Inflammatory macrophage treated with lipopolysaccharide for 1 hour (primary cell): ENCODE results near the gene FILIP1.
"Not testable (repeated sequence)": the region's sequence is repeated elsewhere in the genome, so short reads cannot be mapped to it uniquely, and the experiment has no call there.

Experiments
- DNase-seq, 2 donors: peaks; one replicate each; pipeline ENCODE4 v3.0.0-alpha.2; 2020 to 2022

FILIP1 gene

DNA sequence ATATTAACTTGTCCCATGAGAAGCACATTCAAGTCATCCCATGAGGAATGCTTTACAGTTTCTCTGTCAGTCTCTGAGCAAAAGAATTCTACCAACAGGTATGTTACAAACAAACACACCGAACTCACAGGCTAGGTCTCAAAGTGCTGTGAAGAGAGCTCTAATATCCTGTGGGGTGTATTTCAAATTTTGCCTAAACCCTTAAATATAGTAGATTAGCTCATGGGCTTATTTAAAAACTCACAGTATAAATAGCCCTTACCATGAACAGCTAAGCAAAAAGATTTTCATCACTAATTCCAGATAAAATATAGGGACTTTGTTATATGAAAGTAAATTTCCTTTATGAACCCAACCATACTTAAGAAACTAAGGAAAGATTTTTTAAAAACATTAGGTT, 77.8 kb downstream of the FILIP1 start:
- no peak for DNase-seq

DNA sequence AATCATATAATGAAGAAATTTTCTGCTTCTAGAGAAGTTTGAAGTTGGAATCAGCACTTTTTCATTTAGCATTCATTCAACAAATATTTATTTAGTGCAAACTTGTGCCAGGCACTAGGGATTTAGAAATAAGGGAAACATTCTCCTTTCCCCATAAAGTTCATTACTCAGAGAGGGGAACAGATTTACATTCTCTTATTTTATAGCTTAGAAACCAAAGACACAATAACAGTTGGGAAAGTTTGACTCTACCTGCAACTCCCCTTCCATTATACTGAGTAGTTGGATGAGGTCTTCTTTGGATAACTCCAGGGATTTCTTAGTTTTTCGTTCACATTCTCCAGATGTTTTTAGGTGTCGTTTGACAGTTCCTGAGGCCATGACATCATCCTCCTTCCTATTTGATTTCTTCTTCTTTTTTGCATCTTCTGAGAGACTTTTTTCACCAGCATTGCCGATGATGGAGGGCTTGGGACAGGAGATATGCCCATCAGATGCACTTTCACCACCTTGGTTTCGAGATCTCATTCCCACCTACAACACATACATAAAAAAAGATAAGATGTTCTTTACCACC, 79.1 kb downstream of the FILIP1 start:
- no peak for DNase-seq

- no peak for DNase-seq
Observed at GRCh38 chr6:75412969-75413662, 80.5 kb downstream of the FILIP1 start.

DNA sequence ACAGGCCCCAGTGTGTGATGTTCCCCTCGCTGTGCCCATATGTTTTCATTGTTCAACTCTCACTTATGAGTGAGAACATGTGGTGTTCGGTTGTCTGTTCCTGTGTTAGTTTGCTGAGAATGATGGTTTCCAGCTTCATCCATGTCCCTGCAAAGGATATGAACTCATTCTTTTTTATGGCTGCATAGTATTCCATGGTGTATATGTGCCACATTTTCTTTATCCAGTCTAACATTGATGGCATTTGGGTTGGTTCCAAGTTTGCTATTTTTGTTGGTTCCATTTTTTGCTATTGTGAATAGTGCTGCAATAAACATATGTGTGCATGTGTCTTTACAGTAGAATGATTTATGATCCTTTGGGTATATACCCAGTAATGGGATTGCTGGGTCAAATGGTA, 83.0 kb downstream of the FILIP1 start:
- not testable (repeated sequence) for DNase-seq

- no peak for DNase-seq
Observed at GRCh38 chr6:75409928-75410327, 83.7 kb downstream of the FILIP1 start.

- no peak for DNase-seq
Observed at GRCh38 chr6:75409286-75409685, 84.3 kb downstream of the FILIP1 start.

DNA sequence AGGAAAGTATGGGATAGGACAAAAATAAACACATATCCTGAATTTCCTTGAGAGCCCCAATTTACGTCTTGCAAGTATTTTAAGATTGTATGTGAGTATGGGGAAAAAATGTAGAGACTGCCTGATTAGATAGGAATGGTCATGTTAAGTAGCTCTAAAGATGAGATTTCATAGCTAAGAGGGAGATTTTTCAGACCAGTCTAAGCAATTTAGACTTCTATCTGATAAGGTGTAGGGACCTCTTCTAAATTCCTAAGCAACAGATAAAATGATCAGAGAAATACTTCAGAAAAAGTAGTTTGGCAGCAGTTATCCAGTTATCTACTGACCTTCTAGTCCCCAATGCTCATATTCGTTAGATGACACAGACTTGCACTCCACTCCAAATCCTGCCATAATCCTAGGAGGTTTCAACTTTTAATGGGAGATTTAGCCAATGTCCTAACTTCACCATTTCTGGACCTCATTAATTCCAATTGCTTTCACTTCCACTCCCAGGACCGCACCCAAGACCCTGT, 90.0 kb downstream of the FILIP1 start:
- no peak for DNase-seq

GRCh38 chr6:75402296-75402695, 91.3 kb downstream of the FILIP1 start:
- DNase-seq, result no peak

DNA sequence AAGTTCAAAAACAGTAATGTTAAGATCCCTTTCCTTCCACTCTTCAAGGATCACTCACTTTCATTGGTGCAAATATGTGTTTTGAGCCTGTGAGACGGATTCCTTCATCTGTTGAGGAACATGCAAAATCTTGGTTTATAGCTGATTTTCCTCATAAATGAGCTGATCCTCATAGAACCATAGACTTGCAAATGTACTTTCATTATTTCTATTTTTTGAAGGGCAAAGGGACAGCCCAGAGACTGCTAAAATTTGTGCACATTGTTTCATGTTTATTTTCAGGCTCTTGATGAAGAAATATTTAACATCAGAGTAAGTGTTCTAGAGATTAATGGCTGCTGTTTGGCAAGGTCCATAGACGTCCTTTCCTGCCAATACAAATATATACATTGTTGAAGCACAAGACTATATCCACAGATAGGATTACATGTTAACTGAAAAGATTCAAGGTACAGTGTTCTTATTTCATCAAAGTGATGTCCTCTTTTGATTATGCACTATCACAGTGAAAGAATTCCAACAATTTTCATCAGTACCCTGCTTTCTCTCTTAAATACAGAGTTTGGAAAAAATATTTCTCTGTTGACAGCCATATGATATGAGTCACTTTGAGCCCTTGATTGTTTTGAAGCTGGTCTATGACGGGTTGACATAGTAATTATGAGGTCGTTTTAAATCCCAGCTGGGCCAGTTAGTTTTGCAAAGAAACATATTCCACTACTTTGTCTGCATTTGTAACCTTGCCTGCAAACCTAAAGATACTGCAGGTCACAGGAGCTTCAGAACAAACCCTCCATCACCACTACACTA, 95.7 kb downstream of the FILIP1 start:
- no peak for DNase-seq

GRCh38 chr6:75397171-75397570, 96.4 kb downstream of the FILIP1 start:
- DNase-seq, result no peak

DNA sequence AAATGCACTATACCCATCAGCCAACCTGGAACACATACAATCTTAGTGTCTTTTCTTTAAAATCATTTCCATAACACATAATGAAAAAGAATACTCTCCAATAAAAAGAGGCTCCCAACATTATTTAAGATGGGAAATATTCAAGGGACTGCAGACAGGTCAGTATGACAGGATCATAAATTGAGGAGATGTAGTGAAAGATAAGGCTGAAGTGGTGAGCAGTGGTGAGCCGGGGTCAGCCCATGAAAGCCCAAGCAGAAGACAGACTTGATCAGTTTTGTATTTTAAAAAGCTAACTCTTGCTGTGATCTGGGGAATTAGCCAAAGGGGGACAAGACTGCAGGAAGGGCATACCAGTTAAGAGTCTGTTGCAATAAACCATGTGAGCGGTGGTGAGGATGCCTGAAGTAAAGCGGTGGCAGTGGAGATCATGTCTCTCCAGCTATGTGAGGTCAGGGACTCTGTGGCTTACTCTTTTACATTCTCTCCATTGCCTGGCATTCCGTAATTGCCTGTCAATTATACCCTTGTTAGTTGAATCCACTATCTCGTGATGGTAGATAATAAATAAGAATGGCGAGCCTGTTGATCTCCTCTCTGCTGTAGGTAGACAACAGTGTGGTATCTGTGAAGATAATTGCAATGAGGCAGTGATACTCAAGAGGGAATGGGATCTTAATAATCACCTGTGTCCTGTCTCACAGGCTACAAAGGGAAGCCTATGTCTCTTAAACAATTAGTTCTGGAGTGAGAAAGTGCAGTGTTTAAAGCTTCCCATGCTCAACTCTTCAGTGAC, 97.4 kb downstream of the FILIP1 start:
- no peak for DNase-seq

- DNase-seq, result no peak
Observed at GRCh38 chr6:75393806-75394205, 99.8 kb downstream of the FILIP1 start.

GRCh38 chr6:75391276-75391675, 102.3 kb downstream of the FILIP1 start:
- no peak for DNase-seq

DNA sequence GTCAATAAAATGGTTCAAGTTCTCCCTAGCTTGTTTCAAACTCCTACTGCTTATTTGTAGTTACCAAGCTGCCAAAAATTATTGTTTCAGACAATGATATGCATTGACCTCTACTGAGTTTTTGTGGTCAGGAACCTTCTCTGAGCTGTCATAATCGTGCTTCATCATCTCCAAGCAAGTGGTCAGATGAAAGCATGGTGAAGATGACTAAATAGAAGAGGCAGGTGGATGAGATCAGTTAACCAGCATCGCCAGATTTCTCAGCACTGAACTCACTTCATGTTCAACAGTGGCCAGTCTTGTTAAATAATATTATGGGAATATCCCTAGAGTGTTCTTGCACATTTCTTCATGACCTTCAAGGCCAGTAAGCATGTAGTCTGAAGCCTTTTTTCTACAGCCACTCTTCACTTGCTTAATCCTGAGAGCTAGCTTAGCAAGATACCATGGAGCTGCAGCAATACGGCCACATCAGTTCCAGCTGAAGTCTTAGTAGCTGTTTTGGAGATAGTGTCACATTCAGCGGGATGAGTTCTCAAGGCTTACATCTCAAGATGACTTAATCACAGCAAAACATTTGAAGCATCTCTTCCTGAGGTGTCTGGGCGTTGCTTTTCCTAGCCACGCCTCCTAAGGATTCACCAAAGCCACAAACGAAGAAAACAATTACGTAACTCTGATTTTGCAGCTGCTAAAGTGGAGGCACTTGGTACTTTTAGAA, 107.4 kb downstream of the FILIP1 start:
- no peak for DNase-seq

- DNase-seq, result no peak
Observed at GRCh38 chr6:75384116-75384515, 109.5 kb downstream of the FILIP1 start.

DNA sequence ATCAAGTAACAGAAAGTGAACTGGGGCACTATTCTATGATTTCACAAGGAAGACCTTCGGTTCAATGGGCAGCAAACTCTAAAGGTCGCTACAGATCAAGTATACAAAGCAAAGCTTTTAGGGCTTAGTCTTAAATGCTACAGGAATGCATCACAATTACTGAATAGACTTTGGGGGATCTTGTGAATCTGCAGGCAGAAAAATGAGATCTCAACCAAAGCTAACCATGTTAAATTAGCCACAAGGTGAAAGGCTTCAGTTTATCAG, 111.0 kb downstream of the FILIP1 start:
- no peak for DNase-seq

GRCh38 chr6:75381877-75382633, 111.5 kb downstream of the FILIP1 start:
- no peak for DNase-seq

GRCh38 chr6:75379536-75379935, 114.1 kb downstream of the FILIP1 start:
- DNase-seq, result no peak

DNA sequence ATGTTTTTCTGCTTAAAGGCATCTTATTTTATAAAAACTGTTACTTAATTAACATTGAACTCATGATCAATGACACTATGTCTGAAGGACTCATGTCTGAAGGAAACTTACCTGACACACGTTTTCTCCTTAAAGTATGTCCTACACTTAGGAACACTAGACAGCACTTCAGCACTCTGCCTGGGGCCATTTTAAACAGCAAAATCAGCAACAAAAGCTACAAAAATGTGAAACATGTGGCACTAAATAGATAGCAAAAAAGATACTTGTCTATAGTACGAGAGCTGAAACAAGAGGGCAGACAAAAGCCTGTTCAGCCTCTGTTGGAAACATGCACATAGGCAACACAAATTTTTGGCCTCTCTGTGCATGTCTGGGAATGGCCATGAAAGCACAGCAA, 115.5 kb downstream of the FILIP1 start:
- no peak for DNase-seq

DNA sequence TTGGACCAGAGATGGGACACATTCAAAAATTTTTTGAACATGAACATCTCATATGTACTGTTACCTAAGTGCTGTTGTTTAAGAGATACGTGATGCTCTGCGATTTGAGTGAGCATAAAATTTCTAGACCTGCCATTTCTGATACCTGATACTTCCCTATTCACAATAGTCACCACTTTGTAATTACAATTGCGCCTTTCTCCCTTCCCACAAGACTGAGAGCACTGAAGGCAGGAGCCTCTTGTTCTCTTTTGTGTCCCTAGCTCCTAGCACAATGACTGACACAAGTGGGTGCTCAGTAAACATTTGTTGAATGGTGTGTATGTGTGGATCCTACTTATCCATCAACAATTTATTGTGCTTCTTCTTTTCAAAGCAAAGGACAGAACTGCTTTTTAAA, 116.2 kb downstream of the FILIP1 start:
- no peak for DNase-seq

DNA sequence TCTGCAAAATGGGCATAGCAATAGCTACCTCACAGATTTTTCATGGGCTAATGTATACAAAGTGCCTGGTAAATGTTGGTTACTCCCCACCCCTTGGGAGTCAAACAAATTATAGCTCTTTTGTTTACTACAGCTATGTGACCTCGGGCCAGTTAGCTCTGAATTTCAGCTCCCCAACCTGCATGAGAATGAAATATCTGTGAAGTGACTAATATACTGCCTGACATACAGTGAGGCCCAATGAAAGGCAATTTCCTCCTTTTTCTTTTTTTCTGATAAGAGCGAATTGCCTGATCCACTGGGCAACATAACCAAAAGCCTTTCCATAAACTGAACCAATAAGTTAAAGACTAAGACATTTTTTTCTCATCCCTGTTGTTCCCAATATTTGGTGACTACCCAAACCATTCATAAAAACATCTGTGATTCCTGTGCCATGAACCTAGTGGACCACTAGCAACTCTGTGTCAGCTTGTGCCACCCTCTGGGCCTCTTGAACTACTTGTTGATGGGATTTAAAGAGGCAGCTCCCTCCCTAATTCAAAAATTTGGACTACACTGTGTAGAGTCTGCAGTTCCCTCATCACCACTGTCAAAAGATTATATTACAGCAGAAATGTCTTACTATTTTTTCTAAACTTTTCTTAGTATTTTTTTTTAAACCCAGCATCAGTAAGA, 117.1 kb downstream of the FILIP1 start:
- DNase-seq, result no peak
